Measurements from ENCODE around the gene TCFL5.

TCFL5 gene

GRCh38 chr20:62820962-62821725 lies 40.5 kb downstream of the TCFL5 start:
- no peak for DNase-seq

GRCh38 chr20:62820208-62820961 lies 41.2 kb downstream of the TCFL5 start:
- DNase-seq: no peak

DNA sequence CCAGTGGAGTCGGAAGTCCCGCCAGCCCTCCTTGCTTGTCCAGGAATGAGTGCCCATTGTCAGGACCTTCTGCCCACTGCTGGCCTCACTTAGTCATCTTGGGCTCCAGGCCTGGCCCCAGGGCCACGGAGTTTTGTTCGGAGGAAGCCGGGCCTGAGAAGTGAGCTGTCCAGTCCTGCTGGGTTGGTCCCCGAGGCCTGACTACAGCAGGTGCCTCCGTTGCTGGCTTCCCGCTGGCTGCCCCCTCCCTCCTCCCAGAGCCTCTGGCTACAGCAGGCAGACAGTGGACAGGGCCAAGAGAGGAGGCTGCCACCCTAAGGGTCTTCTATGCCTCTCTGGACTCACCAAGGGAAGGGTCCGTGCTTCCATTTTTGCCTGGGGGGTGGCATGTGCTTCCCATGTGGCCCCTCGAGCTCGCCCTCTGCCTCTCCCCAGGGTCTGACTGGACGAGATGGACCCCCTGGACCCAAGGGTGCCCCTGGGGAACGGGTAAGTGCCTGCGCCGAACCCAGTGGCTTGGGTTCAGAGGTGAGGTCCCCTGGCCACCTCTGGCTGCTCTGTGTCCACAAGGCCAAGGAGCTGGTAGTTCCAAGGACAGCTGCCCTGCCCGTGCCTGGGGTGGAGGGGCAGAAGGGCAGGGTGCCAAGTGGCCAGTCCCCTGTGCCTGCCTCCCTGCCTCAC lies 42.0 kb downstream of the TCFL5 start:
- no peak for DNase-seq

GRCh38 chr20:62818592-62819493 lies 42.8 kb downstream of the TCFL5 start:
- DNase-seq: no peak

DNA sequence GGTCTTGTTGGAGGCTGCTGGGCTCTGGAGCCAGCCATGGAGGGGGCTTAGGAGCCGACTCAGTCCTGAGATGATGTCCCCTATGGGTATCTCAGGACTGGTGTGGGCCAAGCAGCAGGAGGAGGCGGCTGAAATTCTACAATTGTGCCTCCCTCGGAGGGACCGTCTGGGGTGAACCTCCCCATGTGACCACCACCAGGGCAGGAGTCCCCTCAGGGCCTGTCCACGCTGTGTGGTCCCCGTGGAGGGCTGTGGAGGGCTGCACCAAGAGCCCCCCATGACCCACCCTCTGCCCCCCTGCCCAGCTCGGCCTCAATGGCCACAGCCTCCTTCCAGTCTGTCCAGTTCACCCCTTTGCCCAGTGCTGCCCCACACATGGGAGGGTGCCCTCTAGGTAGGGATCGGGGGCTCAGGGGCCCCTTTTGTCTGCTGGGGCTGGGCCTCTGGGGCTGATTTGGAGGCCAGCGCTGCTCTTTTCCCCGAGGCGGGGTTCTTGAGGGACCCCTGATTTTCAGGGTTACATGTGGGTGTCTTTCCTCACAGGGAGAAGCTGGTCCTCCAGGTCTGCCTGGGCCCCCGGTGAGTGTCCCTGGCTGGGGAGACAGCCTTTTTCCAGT lies 43.5 kb downstream of the TCFL5 start:
- no peak for DNase-seq

DNA sequence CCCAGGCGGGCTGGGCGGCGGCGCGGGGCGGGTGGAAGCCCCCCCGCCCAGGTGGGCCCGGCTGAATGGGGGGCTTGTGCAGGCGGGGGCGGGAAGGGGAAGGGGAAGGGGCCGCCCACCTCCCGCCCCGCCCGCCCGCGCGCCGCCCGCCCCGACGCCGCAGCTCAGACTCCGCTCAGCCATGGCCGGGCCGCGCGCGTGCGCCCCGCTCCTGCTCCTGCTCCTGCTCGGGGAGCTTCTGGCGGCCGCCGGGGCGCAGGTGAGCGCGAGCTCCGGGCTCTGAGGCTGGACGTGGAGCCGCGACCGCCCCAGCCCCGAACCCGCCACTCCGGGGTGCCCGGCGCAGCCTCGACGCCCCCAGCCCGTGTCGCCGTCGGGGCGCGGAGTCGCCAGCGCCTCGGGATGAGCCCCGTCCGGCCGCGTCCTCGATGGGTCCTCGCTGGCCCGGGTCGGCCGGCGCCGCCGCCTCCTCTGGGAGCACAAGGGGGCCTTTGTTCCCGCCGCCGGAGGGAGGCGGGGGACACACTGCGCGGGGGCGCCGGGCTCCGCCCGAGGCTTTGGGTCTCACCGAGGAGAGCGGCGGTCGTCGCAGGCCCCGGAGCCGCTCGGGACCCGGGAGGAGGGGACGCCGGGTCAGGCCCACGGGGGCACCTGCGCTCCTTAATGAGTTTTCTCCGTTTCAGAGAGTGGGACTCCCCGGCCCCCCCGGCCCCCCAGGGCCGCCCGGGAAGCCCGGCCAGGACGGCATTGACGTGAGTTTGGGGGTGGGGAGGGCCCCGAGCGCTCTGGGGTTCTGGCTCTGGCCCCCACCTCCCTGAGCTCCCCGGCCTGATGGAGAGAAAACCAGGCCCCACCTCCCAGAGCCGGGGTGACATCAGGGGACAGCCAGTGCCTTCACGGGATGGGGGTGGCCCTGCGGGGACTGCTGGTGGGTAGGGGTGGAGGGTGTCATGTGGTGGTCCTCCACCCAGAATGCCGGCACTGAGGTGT lies 44.4 kb downstream of the TCFL5 start, which contains the start of gene COL9A3:
COL9A3 (plus strand) TSS at position 167 of the 990 bp plus-strand sequence; CDS start at position 182, 15 bp downstream.
- DNase-seq: no peak

GRCh38 chr20:62816031-62816883 lies 45.4 kb downstream of the TCFL5 start:
- no peak for DNase-seq

DNA sequence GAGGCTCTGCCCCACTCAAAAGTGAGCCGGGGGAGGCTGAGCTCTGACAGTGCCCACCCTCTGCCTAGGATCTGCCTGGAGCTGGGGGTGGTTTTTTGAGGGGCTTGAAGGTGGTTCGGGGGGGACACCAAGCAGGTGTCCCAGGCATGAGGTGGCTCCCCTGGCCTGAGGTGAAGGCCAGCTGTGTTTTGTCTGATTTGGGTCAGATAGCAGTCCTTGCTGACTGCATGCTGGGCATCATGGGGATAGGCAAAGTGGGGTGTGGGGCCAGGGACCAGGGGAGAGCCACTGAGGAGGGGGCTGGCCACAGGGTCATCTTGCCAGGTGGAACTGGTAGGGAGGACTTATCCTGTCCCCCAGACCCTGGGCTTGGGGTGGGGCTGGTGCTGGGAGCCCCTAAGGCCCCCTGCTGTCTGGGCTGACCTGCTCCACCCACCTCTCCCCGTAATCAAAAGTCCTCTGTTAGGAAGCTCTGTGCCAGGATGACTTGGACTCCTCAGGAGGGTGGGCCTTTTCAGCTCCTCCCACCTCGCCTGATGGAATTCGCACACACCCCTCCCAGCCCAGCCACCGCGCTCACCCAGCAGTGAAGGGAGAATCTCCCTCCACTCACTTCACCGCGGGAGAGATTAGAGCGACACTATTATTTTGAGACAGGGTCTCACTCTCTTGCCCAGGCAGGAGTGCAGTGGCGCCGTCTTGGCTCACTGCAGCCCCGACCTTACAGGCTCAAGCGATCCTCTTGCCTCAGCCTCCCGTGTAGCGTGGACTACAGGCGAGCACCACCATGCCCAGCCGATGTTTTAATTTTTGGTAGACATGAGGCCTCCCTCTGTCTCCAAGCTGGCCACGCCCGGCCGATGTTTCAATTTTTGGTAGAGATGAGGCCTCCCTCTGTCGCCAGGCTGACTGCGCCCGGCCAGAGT lies 46.3 kb downstream of the TCFL5 start:
- DNase-seq: peak; percentile 43

- DNase-seq: no peak
Observed at GRCh38 chr20:62814709-62815065, 46.9 kb downstream of the TCFL5 start.

DNA sequence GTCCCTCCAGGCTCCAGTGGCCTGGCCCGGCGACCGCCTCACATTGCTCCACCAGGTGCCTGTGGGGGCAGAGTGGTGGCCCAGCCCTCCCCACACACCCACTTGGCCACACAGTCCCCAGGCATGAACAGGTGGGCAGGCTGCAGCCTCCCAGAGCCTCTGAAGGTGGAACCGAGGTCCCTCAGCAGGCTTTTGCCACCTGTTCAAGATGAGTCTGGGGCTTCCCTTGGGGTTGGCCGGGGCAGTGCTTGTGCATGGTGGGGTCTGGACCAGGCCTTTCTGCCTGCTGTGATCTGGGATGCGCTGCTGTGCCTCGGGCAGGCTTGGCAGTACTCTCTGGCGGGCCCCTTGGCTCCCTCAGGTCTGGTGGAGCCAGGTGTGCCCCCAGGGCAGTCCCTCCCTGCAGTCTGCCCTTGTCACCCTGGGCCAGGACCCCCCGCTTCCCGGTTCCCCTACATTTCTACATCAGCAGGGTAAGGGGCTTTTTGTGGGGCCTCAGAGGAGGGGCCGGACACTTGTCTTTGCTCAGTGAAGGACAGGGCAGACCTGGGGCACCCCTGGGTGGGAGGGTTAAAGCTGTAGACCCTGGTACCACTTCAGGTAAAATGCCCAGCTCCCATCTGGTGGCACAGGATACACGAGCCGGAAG lies 47.4 kb downstream of the TCFL5 start:
- no peak for DNase-seq

GRCh38 chr20:62813588-62813987 lies 48.0 kb downstream of the TCFL5 start:
- no peak for DNase-seq

GRCh38 chr20:62812907-62813200 lies 48.8 kb downstream of the TCFL5 start:
- no peak for DNase-seq

DNA sequence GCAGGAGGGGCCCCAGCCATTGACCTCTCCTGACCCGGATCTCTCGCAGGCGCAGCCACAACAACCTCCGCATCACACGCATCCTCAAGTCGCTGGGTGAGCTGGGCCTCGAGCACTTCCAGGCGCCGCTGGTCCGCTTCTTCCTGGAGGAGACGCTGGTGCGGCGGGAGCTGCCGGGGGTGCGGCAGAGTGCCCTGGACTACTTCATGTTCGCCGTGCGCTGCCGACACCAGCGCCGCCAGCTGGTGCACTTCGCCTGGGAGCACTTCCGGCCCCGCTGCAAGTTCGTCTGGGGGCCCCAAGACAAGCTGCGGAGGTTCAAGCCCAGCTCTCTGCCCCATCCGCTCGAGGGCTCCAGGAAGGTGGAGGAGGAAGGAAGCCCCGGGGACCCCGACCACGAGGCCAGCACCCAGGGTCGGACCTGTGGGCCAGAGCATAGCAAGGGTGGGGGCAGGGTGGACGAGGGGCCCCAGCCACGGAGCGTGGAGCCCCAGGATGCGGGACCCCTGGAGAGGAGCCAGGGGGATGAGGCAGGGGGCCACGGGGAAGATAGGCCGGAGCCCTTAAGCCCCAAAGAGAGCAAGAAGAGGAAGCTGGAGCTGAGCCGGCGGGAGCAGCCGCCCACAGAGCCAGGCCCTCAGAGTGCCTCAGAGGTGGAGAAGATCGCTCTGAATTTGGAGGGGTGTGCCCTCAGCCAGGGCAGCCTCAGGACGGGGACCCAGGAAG lies 49.3 kb downstream of the TCFL5 start:
- DNase-seq: no peak

DNA sequence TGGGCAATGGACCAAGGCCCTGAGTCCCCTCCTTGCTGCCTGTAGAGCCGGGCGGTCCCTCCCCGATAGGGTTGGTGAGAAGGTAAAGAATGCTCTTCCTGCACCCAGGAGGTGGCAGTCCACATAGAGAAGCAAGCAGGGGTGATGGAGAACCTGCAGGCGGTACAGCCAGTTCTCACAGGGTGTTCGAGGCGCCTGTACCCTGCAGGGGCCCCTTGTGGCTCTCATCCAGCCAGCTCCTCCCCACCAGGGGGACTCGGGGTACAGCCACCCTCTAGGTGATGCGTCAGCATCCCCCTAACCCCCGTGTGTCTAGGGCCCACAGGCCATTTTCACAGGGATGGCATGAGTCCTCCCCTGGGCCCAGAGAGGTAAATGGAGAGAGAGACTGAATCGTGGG lies 49.9 kb downstream of the TCFL5 start:
- no peak for DNase-seq

- no peak for DNase-seq
Observed at GRCh38 chr20:62811320-62811719, 50.3 kb downstream of the TCFL5 start.

GRCh38 chr20:62809530-62810428 lies 51.8 kb downstream of the TCFL5 start:
- no peak for DNase-seq
